Measurements from ENCODE around the gene PDIK1L.
A peak's percentile ranks its signal among the peaks of the same experiment; 100 is the strongest.

PDIK1L gene

GRCh38 chr1:26122988-26123973 lies 11.7 kb downstream of the PDIK1L start:
- DNase-seq (ENCODE audit: low read depth), result no peak

GRCh38 chr1:26124418-26125331 lies 13.1 kb downstream of the PDIK1L start:
- DNase-seq (ENCODE audit: low read depth), result no peak

- no peak for DNase-seq (ENCODE audit: low read depth)
Measured at GRCh38 chr1:26125382-26125781, 13.8 kb downstream of the PDIK1L start.

- DNase-seq (ENCODE audit: low read depth), result no peak
Measured at GRCh38 chr1:26125946-26126320, 14.3 kb downstream of the PDIK1L start.

- DNase-seq (ENCODE audit: low read depth), result no peak
Measured at GRCh38 chr1:26126321-26127084, 14.9 kb downstream of the PDIK1L start.

- DNase-seq (ENCODE audit: low read depth), result no peak
Measured at GRCh38 chr1:26127235-26128163, 15.9 kb downstream of the PDIK1L start.

- DNase-seq (ENCODE audit: low read depth), result no peak
Measured at GRCh38 chr1:26129778-26130177, 18.2 kb downstream of the PDIK1L start.

- no peak for DNase-seq (ENCODE audit: low read depth)
Measured at GRCh38 chr1:26130695-26131094, 19.1 kb downstream of the PDIK1L start.

- DNase-seq (ENCODE audit: low read depth), result no peak
Measured at GRCh38 chr1:26132128-26132833, 20.7 kb downstream of the PDIK1L start.

- DNase-seq (ENCODE audit: low read depth), result no peak
Measured at GRCh38 chr1:26132834-26133167, 21.2 kb downstream of the PDIK1L start.

GRCh38 chr1:26134466-26134865 lies 22.8 kb downstream of the PDIK1L start:
- no peak for DNase-seq (ENCODE audit: low read depth)

GRCh38 chr1:26138974-26139558 lies 27.4 kb downstream of the PDIK1L start:
- DNase-seq (ENCODE audit: low read depth), result no peak

GRCh38 chr1:26142159-26142558 lies 30.5 kb downstream of the PDIK1L start:
- no peak for DNase-seq (ENCODE audit: low read depth)

GRCh38 chr1:26145041-26145959 lies 33.7 kb downstream of the PDIK1L start:
- DNase-seq (ENCODE audit: low read depth), result peak; percentile 67

GRCh38 chr1:26145960-26146294 lies 34.3 kb downstream of the PDIK1L start:
- DNase-seq (ENCODE audit: low read depth), result no peak

GRCh38 chr1:26148887-26149286 lies 37.3 kb downstream of the PDIK1L start:
- DNase-seq (ENCODE audit: low read depth), result no peak

GRCh38 chr1:26153966-26154532 lies 42.4 kb downstream of the PDIK1L start:
- DNase-seq (ENCODE audit: low read depth), result no peak

GRCh38 chr1:26154750-26155149 lies 43.1 kb downstream of the PDIK1L start:
- no peak for DNase-seq (ENCODE audit: low read depth)

Data from stimulated activated CD8-positive, alpha-beta memory T cell treated with anti-CD3 and anti-CD28 coated beads, Interleukin-4, amount 100 ng/mL, for 24 hours (primary cell).